GM10248 (cell line): ENCODE results near the gene CIDEB.

ENCODE experiments used
- CTCF ChIA-PET: fragments of 300-600 bp; sonication (Branson Sonifier 250); formaldehyde crosslinking; extraction: SDS; loops from one replicate; lab custom pipeline; 2021; ENCODE audit warnings: antibody characterized with exemption; lab: Yijun Ruan, JAX
- POLR2A ChIA-PET: fragments of 350-650 bp; sonication (Branson Sonifier 250); formaldehyde crosslinking; extraction: SDS; loops from one replicate; lab custom pipeline; 2020; ENCODE audit warnings: antibody characterized with exemption; lab: Yijun Ruan, JAX
- DNase-seq: peaks from one replicate; pipeline ENCODE4 v3.0.0; 2012; ENCODE audit errors: extremely low spot score
- TF ChIP-seq, protein P1 (sequence below): IDR thresholded peaks from 2 replicates; pipeline ENCODE4 v1.5.1; 2012; ENCODE audit warnings: mild to moderate bottlenecking, low read depth; ENCODE audit errors: extremely low read depth, missing control alignments, control extremely low read depth

Gene CIDEB

DNA sequence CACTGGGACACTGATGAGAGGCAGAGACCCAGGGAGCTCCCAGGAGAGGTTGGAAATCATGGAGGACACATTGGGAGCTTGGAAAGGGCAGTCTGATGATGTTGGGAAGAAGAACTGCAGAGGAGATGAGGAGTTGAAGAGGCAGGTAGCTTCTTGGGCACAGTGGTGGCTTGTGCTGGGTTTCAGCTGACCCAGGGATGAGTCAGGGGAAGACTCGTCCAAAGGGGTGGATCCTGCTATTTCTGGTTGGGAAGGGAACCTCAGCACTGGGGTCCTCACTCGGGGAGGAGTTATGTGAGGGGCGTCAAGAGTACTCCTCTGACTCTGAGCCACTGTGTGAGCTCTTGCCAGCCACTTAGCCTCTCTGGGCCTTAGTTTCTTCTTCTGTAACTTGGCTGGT is 15.6 kb upstream of the CIDEB start:
- CTCF ChIA-PET = interaction anchor here (0.9 to 21.9 kb wide), 7 partner anchors 9 to 764 kb away, joined by 3 to 629 read pairs (median 3); partner anchors contain the start of genes ADCY4, CBLN3, CIDEB and KHNYN
- TF ChIP-seq, protein P1, sequence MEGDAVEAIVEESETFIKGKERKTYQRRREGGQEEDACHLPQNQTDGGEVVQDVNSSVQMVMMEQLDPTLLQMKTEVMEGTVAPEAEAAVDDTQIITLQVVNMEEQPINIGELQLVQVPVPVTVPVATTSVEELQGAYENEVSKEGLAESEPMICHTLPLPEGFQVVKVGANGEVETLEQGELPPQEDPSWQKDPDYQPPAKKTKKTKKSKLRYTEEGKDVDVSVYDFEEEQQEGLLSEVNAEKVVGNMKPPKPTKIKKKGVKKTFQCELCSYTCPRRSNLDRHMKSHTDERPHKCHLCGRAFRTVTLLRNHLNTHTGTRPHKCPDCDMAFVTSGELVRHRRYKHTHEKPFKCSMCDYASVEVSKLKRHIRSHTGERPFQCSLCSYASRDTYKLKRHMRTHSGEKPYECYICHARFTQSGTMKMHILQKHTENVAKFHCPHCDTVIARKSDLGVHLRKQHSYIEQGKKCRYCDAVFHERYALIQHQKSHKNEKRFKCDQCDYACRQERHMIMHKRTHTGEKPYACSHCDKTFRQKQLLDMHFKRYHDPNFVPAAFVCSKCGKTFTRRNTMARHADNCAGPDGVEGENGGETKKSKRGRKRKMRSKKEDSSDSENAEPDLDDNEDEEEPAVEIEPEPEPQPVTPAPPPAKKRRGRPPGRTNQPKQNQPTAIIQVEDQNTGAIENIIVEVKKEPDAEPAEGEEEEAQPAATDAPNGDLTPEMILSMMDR = no peak
- no peak for DNase-seq
- POLR2A ChIA-PET = interaction anchor here (0.5 kb wide), 1 partner anchor 16 kb away, joined by 3 read pairs; the partner anchor contains the start of gene CIDEB

DNA sequence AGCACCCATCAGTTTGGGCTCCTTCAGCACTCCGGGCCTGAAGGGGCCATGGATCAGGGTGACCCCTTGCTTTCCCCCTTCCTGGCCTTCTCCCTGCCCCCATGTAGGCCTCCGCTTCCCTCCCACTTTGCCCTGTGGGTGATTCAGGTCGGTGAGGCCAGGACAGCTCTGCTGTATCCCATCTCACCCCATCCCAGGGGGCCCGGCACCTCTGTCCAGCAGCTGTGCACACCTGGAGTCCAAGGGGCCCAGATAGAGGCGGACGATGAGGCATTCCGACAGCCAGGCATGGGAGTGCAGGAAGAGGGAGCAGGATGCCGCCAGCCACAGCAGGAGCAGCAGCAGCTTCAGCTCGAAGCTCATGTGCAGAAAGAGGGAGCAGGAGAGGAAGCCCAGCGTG is 14.9 kb upstream of the CIDEB start:
- ChIA-PET CTCF (interaction anchor here (0.7 to 21.9 kb wide), 9 partner anchors 10 to 763 kb away, joined by 3 to 629 read pairs (median 3); partner anchors contain the start of genes ADCY4, CBLN3, CIDEB and KHNYN), POLR2A (no interaction called here)
- DNase-seq = no peak
- TF ChIP-seq, protein P1 = no peak

DNA sequence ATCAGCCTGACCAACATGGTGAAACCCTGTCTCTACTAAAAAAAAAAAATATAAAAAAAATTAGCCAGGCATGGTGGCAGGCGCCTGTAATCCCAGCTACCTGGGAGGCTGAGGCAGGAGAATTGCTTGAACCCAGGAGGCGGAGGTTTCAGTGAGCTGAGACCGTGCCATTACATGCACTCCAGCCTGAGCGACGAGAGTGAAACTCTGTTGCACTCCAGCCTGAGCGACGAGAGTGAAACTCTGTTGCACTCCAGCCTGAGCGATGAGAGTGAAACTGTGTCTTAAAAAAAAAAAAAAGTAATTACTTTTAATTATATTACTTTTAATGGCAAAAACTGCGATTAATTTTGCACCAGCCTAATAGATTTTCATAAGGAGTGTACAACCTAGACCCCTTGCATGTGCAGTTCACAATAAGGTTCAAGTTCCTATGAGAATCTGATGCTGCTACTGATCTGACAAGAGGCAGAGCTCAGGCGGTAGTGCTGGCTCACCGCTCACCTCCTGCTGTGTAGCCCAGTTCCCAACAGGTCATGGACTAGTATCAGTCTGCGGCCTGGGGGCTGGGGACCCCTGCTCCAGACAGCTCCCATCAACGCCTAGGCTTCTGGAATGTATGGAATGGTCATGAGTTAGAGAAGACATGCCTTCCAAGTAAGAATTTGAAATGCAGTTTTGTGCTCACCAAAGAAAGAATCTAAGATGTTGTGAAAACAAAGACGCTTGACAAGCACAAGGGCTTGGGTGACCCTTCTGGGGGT is 13.6 kb upstream of the CIDEB start:
- DNase-seq = no peak
- CTCF ChIA-PET = interaction anchor here (1.0 to 21.9 kb wide), 4 partner anchors 11 to 112 kb away, joined by 3 to 629 read pairs (median 35); partner anchors contain the start of genes ADCY4, CBLN3, CIDEB and KHNYN
- POLR2A ChIA-PET = interaction anchor here (0.7 kb wide), 1 partner anchor 110 kb away, joined by 8 read pairs; no protein-coding TSS in a partner anchor
- TF ChIP-seq, protein P1 = no peak

DNA sequence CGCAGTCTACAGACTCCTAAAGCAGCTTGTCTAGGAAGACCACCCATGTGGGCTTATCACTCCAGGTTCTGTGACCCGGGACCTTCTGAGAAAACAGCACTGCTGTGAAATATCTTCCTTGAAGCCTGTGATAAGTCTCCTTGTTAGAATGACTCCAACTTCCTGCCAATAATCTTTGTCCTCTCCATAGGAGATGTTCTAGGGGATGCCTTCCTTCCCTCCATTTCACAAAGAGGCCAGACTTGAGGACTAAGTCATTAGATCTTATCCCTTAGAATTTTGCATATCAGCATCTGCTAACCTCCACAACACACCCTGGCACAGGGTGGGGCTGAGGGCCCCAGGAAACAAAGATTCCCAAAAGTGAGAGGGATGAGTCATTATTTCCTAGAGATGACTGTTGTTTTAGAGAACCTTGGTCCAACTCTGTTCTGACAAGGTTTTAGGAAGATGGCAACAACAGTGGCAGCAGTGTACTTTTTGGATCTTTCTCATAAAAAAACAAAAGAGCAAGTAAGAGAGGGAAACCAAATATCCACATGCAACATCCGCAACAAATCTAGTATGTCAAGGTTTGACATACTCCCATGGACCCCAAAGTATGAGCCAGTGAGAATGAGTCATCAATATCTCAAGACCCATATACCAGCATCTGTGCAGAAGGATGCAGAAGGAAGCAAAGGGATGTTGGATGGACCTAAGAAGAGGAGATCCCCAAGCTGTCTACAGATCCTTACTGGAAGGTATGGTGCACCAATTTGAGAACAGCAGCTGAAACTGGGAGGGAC is 9.6 kb upstream of the CIDEB start:
- TF ChIP-seq, protein P1 = no peak
- ChIA-PET CTCF (interaction anchor here (1.0 to 8.8 kb wide), 6 partner anchors 9 to 115 kb away, joined by 4 to 58 read pairs (median 14); partner anchors contain the start of genes ADCY4 and CIDEB), POLR2A (no interaction called here)
- DNase-seq = no peak

DNA sequence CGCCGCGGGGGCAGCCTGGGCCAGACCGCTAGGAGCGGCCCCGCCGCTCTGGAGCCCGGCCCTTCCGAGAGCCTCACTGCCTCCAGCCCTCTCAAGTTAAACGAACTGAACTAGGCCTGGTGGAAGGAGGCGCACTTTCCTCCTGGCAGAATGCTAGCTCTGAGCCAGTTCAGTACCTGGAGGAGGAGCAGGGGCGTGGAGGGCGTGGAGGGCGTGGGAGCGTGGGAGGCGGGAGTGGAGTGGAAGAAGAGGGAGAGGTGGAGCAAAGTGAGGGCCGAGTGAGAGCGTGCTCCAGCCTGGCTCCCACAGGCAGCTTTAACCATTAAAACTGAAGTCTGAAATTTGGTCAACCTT is 8.8 kb upstream of the CIDEB start:
- CTCF ChIA-PET = interaction anchor here (1.7 kb wide), 2 partner anchors 9 to 115 kb away, joined by 6 to 12 read pairs; partner anchors contain the start of gene CIDEB
- TF ChIP-seq, protein P1 = no peak
- no peak for DNase-seq
- POLR2A ChIA-PET = no interaction called here
